Left forelimb (tissue), 1 donor: Measurements from ENCODE around the gene TRIM38.
"Not testable (repeated sequence)": the region's sequence is repeated elsewhere in the genome, so short reads cannot be mapped to it uniquely, and the experiment has no call there.

Experiments used
- DNase-seq: peaks from one replicate; pipeline ENCODE4 v3.0.0-alpha.2; 2018; ENCODE audit warnings: low spot score

The TRIM38 gene

DNA sequence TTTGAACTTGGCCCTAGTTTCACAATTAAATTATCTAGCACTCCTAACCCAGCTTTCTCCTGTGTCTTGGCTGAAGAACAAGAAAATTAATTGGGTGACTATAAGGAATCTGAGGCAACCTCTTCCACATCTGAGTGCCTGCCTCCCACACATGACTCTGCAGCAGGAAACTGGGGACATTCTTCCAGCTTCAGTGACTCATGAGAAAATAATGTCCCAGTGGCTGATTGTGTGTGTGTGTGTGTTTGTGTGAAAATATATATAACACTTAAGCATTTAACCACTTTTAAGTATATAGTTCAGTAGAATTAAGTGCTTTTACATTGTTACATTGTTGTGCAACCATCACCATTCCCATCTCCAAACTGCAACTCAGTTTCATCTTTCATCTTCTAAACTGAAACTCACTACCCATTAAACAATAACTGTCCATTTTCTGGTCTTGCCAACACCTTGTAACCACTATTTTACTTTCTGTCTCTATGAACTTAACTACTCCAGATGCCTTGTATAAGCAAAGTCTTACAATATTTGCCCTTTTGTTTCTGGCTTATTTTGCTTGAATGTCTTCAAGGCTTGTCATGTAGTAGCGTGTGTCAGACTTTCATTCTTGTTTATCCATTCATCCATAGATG lies 8.7 kb downstream of the TRIM38 start:
- DNase-seq: no peak

DNA sequence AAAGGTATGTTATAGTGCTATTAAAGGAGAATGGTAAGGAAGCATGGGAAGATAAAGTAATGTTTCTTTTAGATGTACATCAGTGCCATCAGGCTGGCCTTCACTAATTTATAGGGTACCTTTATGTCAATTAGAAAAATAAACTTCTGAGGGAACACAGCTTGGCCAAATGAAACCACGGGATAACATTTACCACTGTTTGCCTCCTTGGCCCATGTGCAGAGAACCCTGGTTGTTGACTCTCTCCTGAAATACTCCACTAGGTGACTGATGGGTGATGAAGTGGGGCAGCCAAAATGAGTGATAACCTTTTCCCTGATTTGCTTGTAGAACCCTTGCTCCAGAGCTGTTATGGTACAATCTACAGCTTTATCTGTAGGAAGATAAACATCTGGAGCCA lies 9.5 kb downstream of the TRIM38 start:
- no peak for DNase-seq

DNA sequence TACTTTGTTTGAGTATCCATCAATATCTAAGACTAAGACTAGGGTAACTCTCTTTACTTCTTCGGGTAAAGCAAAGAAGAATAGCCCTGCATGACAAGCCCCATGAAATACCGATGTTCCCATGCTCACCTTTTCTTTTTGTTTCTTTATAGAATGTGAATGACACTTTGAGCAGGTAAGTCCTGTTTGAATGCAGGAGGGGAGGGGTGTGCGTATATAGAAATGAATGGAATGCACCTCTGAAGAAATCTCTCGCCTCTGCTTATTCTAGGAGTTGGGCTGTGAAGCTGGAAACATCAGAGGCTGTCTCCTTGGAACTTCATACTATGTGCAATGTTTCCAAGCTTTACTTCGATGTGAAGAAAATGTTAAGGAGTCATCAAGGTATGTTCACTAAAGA lies 10.3 kb downstream of the TRIM38 start:
- no peak for DNase-seq

DNA sequence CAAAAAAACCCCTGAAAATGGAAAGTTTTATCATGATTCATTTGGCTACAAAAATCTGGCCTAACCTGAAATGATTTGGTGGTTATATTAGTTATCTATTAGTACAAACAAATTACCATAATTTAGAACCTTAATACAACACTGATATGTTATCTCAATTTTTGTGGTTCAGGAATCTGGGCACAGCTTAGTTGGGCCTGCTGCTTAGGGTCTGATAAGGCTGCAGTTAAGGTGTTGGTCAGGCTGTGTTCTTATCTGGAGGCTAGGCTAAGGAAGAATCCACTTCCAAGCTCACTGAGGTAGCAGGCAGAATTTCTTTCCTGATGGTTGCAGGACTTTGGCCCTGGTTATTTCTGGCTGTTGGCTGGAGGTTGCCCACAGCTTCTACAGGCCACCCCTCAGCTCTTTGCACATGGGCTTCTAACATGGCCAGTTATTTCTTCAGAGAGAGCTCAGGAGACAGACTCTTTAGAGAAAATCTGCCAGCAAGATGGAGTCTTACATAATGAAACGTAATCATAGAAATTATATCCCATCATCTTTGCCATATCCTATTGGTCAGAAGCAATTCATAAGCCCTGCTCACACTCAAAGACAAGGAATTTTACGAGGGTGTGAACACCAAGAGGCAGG lies 11.4 kb downstream of the TRIM38 start:
- DNase-seq: no peak

DNA sequence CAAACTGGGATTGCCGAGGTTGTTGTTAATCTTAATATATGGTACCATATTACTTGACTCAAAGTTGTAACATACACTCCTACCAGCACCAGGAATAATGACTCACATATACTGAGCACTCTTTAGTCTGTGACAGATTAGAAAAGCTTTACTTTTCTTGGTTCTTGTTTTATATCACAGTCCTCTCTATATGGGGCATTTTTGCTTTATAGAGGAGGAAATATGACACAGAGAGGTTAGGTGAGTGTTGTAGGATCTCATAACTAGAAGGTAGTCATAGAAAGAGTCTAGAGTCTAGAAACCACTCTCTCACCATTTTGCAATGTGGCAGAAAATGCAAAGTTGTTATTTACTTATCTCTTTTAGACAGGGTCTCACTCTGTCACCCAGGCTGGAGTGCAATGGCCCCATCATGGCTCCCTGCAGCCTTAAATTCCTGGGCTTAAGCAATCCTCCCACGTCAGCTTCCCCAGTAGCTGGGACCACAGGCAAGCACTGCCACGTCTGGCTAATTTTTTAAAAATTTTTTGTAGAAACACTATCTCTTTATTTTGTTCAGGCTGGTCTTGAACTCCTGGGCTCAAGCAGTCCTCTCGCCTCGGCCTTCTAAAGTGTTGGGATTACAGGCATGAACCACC lies 13.4 kb downstream of the TRIM38 start:
- no peak for DNase-seq

DNA sequence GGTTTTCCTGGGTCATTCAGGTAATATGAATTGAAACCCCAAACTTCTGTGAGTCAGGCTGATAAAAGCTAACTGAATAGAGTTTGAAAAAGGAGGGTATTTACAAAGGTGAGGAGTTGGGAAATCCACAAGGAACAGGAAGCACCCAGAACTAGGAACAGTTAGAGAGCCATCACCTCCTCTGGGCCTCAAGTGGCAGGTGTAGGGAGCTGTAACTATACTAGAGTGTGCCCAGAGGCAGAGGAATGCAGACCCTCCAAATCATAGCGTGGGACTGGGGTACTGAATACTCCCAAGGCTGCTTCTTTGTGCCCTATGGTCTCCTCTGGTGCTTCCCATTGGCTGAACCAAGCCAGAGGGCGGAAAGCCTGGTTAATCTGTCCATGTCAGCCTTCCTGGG lies 18.3 kb downstream of the TRIM38 start:
- DNase-seq: no peak

DNA sequence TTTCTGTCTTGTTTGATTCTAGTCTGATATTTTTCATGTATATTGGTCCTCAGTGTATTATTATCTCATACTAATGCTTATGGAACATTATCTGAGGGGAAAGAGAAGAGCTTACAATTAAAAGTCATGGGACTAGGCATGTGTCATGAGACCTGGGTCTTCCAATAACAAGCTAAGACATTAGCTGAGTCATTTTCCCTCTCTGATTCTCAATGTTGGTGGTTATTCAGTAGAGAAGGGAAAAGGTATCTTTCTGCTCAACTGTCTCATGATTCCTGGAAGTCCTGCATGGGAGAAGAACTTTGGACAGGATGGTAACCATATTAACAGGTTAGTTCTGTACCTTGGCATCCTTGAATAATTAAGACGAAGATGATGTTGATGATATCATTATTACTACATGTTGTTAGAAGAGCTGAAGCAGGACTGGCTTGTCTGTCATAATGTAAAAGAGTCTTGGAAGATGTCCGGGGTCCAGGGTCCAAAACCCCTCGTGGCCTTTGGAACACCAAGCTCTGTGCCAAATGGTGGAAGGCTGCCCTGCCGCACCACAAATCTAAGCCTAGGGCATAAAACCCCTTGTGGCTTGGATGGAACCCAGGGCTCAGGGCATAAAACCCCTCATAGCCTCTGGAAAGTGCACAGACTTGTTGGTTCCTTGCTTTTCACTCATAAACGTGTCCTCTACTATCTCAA lies 19.1 kb downstream of the TRIM38 start:
- DNase-seq: no peak

DNA sequence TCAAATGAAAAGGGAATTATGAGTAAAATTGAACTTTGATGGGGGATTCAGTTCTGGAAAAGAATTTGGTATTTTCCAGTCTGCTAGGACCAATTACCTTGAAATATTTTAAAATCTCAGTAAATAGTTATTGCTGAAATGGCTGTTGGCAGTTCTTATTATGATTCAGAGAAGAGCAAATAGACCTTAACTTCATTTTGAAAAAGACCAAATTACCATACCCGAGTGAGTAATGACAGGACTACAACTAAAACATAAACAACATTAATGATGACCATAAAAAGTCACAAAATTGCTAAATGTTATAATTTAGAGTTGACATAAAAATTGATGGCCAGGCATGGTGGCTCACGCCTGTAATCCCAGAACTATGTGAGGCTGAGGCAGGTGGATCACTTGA lies 21.7 kb downstream of the TRIM38 start:
- DNase-seq: no peak

DNA sequence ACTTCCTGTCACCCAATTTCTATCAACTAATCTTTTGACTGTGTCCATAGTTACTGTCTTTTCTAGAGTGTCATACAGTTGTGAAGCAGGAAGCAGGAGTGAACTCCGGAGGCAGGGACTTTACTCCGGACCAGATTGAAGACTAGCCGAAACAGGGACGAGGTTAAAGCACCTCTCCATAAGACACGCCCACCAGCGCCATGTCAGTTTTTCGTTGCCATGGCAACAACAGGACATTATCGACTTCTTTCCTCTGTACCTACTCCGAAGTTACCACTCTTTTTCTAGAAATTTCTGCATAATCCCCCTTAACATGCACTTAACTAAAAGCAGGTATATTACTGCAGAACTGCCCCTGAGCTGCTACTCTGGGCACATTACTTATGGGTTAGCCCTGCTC lies 25.2 kb downstream of the TRIM38 start:
- no peak for DNase-seq

DNA sequence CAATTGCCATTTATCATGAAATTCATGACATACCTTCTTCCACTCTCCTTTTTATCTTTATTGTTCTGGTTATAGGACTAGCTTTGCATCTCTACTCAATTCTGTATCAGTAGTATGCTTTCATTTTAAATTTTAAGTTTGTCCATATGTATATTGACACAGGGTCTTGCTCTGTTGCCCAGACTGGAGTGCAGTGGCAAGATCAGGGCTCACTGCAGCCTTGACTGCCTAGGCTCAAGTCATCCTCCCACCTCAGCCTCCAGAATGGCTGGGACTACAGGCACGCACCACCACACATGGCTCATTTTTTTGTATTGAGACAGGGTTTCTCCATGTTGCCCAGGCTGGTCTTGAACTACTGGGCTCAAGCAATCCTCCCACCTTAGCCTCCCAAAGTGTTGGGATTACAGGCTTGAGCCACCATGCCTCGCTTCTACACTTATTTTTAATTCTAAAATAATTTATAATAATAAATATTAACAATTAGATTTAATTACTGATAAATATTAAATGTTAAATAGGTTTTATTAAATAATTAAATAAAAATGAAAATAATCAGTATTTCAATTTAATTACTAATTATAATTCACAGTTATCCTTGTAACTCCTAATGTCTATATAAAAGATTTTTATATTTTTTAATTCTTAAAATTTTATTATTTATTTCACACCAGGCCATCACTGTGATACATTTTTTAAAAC lies 27.7 kb downstream of the TRIM38 start:
- DNase-seq: no peak

DNA sequence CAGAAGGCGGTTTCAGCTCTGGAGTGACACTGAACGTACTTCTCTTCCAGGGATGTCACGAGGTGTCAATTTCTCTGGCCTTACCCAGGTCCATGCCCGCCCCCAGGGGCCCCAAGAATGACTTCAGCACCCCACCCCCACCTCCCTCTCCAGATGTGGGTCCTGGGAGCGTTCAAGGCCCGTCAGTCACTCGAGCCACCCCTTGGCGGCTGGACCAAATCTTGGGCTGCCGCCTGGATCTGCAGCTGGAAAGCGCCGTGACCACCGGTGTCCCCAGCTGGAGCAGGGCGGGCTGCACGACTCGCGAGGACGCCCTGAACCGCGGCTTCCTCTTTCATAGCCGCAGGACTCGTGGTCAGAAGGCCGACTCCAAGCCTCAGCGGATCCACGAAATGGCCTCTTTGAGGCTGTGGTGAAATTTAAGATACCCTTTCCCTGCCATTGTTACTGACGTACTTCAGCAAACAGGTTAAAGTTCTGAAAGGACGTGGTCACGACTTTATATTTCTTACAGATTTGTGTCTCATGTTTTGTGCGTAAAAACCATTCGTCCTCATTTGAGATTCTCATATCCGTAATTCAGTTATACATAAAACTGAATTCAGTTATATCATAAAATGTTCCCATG lies 29.3 kb downstream of the TRIM38 start:
- DNase-seq: peak; percentile 90

DNA sequence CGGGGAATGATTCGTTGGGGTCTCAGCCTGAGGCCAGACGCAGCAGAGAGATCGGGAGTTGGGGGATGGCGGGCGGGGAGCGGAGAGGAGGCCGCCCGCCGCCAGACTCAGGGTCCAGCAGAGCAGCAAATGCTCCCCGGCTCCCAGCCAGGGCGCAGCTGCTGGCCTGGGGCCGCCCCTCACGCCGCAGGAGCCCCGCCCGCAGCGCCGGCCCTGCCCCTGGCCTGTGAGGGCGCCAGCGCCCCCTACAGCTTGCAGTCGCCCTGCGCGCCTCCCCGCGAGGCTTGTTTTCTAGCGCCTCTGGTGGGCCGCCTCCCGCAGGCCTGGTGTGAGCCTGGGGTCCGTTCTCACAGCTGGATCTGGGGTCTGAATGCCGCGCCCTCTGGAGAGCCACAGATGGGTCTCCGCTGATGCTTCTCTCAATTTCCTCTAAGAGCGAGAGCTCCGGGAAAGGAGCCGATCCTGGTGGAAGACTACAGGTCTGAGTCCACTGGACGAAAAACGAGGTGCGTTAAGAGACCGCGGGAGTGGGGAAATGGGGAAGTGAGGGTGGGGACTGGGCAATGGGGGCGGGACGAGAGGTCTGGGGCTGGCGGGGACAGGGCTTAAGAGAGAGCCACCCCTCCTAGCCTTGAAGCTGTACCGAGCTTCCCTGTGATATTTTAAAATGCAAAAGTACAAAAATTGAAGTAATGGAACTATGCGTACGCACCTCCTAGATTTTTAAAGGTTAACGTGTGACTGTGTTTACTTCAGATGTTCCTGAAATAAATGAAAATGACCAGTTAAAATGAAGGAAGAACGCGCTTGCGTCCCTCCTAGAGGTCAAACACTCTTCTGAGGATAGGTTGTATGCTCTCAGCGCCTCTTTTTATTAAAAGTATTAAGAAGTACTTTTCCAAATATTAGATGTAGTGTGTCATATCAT lies 30.1 kb downstream of the TRIM38 start:
- DNase-seq: peak; percentile 98

DNA sequence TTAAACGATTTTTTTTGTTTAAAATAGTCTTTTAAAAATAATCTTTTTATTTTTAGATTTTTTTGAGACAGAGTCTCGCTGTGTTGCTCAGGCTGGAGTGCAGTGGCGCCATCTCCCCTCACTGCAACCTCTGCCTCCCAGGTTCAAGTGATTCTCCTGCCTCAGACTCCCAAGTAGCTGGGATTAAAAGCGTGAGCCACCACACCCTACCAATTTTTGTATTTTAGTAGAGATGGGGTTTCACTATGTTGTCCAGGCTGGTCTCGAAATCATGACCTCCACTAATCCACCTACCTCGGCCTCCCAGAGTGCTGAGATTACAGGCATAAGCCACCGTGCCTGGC lies 30.7 kb downstream of the TRIM38 start:
- DNase-seq: not testable (repeated sequence)

DNA sequence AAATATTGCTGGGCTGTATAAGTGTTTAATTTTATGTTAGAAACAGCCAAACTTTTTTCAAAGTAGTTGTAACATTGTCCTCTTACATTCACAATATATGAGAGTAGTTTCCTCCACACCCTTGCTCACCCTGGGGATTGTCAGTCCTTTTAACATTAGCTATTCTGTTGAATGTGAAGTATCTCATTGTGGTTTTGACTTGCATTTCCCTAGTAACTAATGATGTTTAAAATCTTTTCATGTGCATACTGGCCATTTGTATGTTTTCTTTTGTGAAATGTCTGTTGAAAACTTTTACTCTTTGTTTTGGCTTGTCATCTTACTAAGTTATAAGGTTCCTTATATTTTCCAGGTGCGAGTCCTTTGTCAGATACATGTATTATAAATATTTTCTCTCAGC lies 32.9 kb downstream of the TRIM38 start:
- no peak for DNase-seq

DNA sequence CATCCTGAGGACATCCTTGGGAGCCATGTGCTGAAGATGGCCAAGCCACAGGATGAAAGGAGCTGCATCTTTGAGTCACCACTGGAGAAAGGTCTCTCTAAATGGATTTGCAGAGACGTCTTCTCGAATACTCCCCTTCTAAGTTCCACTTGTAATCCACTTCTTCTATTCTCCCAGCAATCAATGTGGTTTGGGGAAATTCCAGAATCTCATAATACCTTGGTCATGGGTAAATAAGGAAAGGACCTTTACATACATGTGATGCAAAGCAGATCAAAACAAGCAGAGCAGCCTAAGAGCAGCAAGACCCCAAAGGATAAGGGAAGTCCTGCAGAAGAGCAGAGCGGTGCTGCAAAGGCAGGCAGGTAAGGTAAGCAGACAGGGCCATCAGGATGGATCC lies 35.3 kb downstream of the TRIM38 start:
- no peak for DNase-seq

DNA sequence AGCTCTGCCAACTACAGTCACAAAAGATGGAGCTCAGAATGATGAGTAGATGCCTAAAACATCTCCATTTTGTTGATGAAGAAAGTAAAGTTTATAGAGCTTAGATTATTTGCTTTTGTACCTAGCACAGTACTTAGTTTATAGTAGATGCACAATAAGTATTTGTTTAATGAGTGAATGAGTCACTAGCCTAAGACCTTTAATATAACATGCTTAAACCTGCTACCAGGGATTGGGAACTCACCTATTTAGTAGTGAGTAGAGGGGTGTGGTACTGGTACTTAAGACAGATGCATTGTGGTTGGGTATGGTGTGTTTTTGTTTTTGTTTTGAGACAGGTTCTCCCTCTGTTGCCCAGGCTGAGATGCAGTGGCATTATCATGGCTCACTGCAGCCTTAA lies 35.8 kb downstream of the TRIM38 start:
- no peak for DNase-seq

DNA sequence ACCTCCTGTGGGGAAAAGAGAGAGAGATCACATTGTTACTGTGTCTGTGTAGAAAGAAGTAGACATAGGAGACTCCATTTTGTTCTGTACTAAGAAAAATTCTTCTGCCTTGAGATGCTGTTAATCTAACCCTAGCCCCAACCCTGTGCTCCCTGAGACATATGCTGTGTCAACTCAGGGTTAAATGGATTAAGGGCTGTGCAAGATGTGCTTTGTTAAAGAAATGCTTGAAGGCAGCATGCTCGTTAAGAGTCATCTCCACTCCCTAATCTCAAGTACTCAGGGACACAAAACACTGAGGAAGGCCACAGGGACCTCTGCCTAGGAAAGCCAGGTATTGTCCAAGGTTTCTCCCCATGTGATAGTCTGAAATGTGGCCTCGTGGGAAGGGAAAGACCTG lies 36.6 kb downstream of the TRIM38 start:
- not testable (repeated sequence) for DNase-seq

DNA sequence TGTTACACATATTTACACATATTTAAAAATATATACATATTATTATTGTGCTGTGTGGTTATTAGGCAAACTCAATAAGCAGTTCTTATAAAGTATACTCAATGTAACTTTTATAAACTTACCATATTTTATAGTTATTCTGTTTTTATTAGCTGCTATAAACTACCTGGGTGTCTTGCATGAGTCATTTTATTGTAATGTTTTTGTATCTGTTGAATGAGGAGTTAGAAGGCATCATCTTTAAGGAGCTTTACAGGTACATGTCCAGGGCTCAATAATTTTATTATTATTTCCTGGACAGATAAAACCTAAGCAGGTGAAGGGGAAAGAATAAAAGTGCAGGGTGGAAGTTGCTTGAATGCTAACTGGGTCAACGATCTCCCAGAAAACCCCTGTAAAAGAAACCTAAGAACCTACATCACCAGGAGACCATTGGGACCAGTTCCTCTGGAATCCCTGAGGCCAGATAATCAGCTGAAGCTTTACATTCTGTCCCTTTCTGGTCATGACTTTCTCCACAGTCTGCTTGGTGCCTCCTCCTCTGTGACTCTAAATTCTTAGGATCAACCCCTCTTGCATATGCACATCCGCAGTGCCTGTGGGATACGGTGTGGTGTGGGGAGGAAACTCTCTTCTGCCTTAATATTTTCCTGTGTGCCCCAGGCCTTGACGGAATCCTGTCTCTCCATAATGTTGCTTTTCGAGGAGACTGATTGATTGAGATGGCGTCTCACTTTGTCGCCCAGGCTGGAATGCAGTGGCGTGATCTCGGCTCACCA lies 38.0 kb downstream of the TRIM38 start:
- no peak for DNase-seq

DNA sequence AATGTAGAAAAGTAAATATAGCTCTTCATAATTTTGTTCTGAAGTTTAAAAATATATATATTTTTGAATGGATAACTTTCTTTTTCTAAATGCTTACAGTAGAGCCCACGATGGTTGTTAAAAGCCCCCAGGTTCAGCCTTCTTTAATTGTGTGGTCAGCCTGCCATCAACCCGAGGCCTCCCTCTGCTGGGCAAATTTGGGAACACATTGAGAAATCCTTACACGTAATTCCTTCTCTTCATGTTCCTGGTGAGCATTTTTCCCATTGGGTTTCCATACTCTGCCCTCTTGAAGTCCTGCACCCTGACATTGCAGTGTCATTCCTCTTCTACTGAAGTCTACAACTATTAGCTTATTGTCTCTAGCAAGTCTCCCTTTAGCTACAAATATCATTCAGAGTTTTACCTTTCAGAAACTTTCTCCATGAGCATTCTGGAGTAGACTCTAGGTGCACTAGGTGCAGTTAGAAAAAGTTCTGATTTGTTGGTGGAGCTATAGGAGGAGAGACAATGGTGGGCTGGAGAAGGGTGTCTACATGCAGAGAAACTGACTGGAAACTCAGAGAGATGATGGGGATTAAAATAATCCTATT lies 40.6 kb downstream of the TRIM38 start:
- DNase-seq: peak; percentile 71
